HuH-7.5 (cell line): ENCODE results near the gene MAP7D1.
A peak's percentile ranks its signal among the peaks of the same experiment; 100 is the strongest.

ENCODE experiments used
- DNase-seq: peaks from one replicate; pipeline ENCODE4 v3.0.0; 2011; ENCODE audit warnings: low spot score

MAP7D1 gene

GRCh38 chr1:36126797-36127500, 29.0 kb upstream of the MAP7D1 start:
- DNase-seq, result no peak

DNA sequence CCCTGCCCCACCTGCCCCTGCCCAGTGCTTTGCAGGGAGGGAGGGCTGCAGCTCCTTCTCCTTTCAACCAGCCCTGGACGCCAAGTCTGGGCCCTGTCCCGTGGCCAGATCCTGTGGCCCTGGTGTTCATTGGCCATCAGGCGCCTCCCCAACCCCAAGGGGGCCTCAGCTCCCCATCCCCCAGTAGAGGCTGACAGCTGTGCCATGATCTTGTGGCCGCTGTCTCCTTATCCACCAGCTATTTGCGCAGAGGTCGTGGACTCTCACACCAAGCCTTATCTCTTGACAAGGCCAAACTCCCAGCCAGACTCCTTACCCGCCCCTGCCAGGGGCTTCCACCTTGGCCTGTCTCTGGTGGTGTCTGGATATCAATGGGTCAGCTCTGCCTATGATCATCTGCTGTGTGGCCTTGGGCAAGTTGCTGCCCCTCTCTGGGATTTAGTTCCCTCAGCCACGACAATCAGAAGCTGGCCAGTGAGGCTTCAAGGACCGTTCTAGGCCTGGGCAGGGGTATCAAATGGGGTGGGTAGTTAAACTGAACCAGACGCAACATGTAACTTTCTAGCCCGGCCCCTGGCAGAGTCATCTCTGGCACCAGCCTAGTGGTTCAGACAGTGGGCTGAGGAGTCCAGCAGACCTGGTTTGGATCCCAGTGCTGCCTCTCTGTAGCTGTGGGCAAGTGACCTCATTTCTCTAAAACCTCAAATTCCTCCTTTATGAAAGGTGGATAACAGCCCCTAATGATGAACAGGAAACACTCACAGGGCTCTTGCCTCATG, 27.6 kb upstream of the MAP7D1 start:
- no peak for DNase-seq

DNA sequence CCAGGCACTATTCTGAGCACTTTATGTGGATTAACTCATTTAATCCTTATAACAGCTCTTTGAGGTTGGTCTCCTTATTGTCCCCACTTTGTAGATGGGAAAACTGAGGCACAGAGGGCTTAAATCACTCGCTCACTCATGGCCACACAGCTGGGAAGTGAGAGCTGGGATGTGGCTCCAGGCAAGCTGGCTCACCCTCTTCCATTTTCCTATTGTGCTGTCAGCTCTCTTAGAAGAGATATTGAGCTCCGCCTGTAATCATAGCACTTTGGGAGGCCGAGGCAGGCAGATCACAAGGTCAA, 27.1 kb upstream of the MAP7D1 start:
- DNase-seq, result no peak

GRCh38 chr1:36132029-36132428, 23.9 kb upstream of the MAP7D1 start:
- DNase-seq, result no peak

GRCh38 chr1:36133484-36133883, 22.5 kb upstream of the MAP7D1 start:
- no peak for DNase-seq

- DNase-seq, result no peak
Measured at GRCh38 chr1:36134031-36134430, 21.9 kb upstream of the MAP7D1 start.

DNA sequence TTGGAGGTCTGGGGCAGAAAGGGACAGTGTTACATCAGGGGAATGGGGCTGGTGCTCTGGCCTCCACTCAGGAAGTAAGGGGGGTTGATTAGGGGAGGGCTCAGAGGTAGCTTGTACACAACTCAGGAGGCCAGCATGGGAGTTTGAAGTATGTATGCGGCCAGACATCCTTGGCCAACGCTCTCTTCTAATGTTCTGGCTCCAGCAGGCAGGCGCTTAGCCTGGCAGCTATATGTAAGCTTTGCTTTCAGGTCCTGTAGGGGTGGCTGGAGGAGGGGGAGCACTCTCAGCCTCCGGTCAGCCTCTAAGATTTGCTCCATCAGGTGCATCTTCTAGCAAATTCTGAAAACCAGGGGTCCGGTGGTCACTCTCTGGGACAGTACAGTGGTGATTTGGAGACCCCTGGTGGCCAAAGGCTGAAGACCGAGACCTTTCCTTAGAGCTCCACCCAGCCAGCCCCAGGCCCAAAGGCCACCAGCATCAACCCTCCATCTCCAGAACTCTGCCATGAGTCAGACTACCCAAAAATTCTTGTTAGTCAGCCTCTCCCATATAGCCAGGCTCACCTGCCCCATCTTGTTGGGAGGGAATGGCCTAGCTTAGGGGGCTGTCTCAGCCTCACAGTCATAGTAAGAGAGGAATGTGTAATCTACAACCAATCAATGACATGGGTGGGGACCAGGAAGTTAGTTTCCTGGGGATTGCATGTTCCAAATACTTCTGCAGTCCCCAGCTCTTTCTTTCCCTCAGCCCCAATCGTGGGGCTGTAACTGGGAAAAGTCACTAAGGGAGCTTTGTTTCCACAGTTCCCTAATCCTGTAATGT, 21.2 kb upstream of the MAP7D1 start:
- DNase-seq, result peak; percentile 68

DNA sequence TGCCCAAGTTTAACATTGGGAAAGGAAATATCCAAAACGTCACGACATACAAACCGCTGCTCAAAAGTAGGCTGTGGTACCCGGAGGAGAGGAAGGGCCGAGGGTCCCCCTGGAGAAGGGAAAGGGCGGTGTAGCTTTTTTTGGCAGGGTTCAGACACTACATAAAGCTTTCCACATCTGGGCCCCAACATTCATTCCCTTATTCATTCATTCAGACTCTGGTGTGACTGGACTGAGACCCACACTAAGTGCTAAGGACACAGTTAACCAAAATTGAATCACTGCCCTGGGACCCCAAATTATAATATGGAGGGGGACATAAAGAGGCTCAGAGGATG, 20.7 kb upstream of the MAP7D1 start:
- no peak for DNase-seq

DNA sequence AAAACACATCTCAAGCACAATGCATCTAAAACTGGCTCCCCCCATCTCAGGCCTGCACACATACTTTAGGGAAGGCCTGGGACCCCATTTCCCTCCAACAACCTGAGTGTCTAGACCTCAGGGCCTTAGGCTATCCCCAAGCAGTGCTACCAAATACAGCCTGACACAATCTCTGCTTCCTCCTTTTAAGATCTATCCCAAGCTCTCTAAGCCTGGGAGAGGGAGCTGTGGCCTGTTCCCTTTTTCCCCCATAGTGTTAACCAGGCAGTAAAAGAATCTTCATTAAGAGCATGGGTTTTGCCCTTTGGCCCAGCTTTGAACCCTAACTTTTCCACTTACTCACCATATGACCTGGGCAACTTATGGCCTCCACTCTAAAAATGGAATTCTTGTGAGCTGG, 20.2 kb upstream of the MAP7D1 start:
- DNase-seq, result no peak

DNA sequence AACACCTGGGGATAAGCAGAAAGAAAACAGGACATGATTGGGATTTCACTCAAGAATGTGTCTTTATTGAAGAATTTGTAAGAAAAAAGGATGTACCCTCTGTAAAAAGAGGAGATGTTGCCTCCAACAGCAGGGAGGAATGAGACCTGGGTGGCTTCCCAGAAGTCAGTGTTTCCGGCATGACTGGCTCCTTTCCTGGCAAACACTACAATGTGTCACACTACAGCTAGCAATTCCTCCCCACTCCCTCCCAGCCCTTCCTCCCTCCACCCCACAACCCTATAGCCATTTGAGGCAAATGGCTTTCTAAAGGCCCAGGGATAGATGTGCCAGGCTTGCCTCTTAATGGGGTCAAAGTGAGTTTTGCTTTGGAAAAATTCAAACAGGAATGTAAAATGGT, 19.4 kb upstream of the MAP7D1 start:
- DNase-seq, result no peak

- no peak for DNase-seq
Measured at GRCh38 chr1:36137226-36137625, 18.7 kb upstream of the MAP7D1 start.

GRCh38 chr1:36137776-36138175, 18.2 kb upstream of the MAP7D1 start:
- DNase-seq, result no peak

DNA sequence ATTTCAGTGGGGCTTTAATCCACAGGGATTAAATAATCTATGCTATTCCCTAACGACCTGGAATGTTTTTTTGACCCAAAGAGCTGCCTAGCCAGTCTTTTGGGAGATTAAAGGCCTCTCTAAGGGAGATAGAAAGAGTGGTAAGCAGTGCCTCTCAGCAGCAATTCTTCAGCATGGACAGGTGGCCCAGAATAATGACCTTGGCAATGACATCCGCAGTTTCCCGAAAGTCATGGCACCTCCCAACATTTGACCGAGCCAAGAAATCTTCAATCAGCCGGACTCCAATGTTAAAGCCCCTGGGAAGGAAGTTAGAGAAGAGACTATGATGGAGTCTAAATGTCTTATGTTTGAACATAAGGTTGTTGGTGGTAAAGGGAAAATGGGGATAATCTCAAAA, 16.4 kb upstream of the MAP7D1 start:
- DNase-seq, result no peak

GRCh38 chr1:36142121-36142520, 13.8 kb upstream of the MAP7D1 start:
- no peak for DNase-seq

DNA sequence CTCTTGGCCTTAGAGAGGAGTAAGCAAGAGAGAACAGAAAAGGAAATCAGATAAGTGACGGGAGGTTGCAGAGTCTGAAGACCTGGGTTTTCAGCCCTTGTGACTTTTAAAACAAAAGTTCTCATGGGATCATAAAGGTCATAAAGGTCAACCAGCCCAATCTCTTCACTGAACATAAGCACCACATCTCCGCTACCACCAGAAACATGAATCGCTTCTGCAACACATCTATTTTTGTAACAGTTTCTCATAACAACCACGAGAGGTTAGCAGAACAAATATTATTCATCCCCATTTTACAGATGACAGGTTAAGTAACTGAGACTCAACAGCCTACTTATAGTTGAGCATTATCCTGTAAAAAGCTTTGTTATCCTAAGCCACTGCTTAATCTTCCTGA, 12.5 kb upstream of the MAP7D1 start:
- no peak for DNase-seq

GRCh38 chr1:36144413-36144812, 11.5 kb upstream of the MAP7D1 start:
- no peak for DNase-seq

- no peak for DNase-seq
Measured at GRCh38 chr1:36148821-36149236, 7.1 kb upstream of the MAP7D1 start.

- DNase-seq, result peak; percentile 95
Measured at GRCh38 chr1:36149237-36149972, 6.6 kb upstream of the MAP7D1 start, which contains the start of gene TRAPPC3. TSS of gene TRAPPC3 (minus strand) at chr1:36149486. CDS start at chr1:36149378, 108 bp downstream.

DNA sequence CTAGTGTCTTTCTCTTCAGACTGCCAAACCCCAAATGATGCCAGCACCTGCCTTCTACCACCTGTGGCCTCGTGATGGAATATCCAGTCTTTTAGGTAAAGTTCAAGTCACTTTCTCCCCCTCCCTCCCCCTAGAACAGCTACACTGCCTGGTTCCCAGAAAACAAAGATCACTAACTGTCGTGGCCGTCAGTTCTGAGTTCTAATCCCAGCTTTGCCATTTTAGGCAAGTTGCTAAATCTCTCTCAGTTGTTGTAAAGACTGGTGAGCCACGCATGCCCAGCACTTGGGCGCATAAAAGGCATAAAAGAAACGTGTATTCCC, 6.0 kb upstream of the MAP7D1 start:
- DNase-seq, result no peak

- DNase-seq, result peak; percentile 89
Measured at GRCh38 chr1:36150296-36151133, 5.4 kb upstream of the MAP7D1 start.

DNA sequence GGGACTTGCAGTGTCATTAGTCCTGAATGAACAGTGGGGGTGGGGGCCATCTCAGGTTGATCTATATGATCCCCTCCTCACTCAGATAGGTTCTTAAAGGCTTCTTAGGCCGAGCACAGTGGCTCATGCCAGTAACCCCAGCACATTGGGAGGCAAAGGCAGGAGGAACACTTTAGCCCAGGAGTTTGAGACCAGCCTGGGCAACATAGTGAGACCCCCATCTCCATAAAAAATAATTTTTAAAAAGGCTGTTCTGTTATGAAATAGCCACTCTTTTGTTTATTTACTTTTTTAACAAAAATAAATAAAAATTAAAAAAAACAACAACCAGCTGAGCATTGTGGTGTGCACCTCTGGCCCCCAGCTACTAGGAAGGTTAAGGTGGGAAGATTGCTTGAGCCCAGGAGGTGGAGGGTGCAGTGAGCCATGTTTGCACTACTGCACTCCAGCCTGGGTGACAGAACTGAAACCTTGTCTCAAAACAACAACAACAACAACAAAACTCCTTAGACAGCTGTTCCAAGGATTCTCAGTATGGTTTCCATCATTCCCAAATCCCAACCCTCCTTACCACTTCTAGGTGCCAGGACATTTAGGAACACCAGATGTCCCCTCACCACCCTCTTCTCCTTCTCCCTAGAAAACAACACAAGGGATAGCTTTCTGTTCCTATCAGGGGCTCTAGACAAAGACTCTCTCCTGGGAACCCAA, 4.7 kb upstream of the MAP7D1 start:
- DNase-seq, result no peak
